Activated CD8-positive, alpha-beta memory T cell treated with anti-CD3 and anti-CD28 coated beads for 4 hours (primary cell): ENCODE measurements around the gene SCN5A.

ENCODE experiments used
- DNase-seq, 2 donors: peaks; one replicate each; pipeline ENCODE4 v3.0.0-alpha.2; 2020; ENCODE audit warnings: low read depth in 2 of 2

SCN5A gene

GRCh38 chr3:38541806-38542205 lies 107.7 kb downstream of the SCN5A start:
- DNase-seq = no peak

GRCh38 chr3:38538773-38539353 lies 110.6 kb downstream of the SCN5A start:
- DNase-seq = no peak

- DNase-seq = no peak
Measured at GRCh38 chr3:38536671-38537070, 112.8 kb downstream of the SCN5A start.

- DNase-seq = no peak
Measured at GRCh38 chr3:38534604-38535003, 114.9 kb downstream of the SCN5A start.

GRCh38 chr3:38534180-38534579 lies 115.3 kb downstream of the SCN5A start:
- no peak for DNase-seq

GRCh38 chr3:38533285-38533976 lies 116.1 kb downstream of the SCN5A start:
- DNase-seq = no peak

- DNase-seq = no peak
Measured at GRCh38 chr3:38532529-38532928, 117.0 kb downstream of the SCN5A start.

- no peak for DNase-seq
Measured at GRCh38 chr3:38528457-38528856, 121.0 kb downstream of the SCN5A start.

GRCh38 chr3:38526792-38527191 lies 122.7 kb downstream of the SCN5A start:
- no peak for DNase-seq

GRCh38 chr3:38524141-38524739 lies 125.2 kb downstream of the SCN5A start:
- no peak for DNase-seq

- no peak for DNase-seq
Measured at GRCh38 chr3:38522002-38522401, 127.5 kb downstream of the SCN5A start.

- peak in 1 of 2 donors; percentile 23 for DNase-seq
Measured at GRCh38 chr3:38521391-38521987, 128.0 kb downstream of the SCN5A start.

GRCh38 chr3:38519651-38520050 lies 129.8 kb downstream of the SCN5A start:
- no peak for DNase-seq

- no peak for DNase-seq
Measured at GRCh38 chr3:38519000-38519399, 130.5 kb downstream of the SCN5A start.

- DNase-seq = no peak
Measured at GRCh38 chr3:38516669-38517068, 132.8 kb downstream of the SCN5A start.

GRCh38 chr3:38515367-38515766 lies 134.1 kb downstream of the SCN5A start:
- no peak for DNase-seq

GRCh38 chr3:38511546-38511945 lies 137.9 kb downstream of the SCN5A start:
- no peak for DNase-seq

GRCh38 chr3:38510631-38511030 lies 138.9 kb downstream of the SCN5A start:
- DNase-seq = no peak

- no peak for DNase-seq
Measured at GRCh38 chr3:38509732-38510131, 139.8 kb downstream of the SCN5A start.

- no peak for DNase-seq
Measured at GRCh38 chr3:38507120-38507519, 142.4 kb downstream of the SCN5A start.

- no peak for DNase-seq
Measured at GRCh38 chr3:38500688-38501417, 148.6 kb downstream of the SCN5A start.
